ENCODE measurements around the gene CALHM5. TPM values are rescaled to one million over a fixed set of nuclear protein-coding genes. Genes with fewer than 3 reads are reported as not detected.
A peak's percentile ranks its signal among the peaks of the same experiment; 100 is the strongest.

CALHM5 gene
- total and polyA plus RNA-seq, 9 of the 15 experiments (the other 6 are each of a cell fraction or from before 2014, with no cell fraction given): under 0.01 to 0.05 (median 0.02) TPM; not detected in 2

- TF ChIP-seq PRPF4 (IDR thresholded peaks at IDR 0.05; ENCODE audit: insufficient read depth, low read depth, low read length, poor library complexity, severe bottlenecking) (no peak), SLC30A9 (CRISPR knock-in tag; IDR thresholded peaks at IDR 0.05) (no peak), HMG20B (CRISPR knock-in tag; IDR thresholded peaks at IDR 0.05) (no peak), MGA (IDR thresholded peaks at IDR 0.05) (no peak), ZBTB11 (CRISPR knock-in tag; IDR thresholded peaks at IDR 0.05) (no peak), MCM3 (IDR thresholded peaks at IDR 0.05) (no peak), RBM22 (IDR thresholded peaks at IDR 0.05; ENCODE audit: low read depth, low read length, poor library complexity, severe bottlenecking) (no peak), RB1 (IDR thresholded peaks at IDR 0.05; ENCODE audit: low read depth) (peak; percentile 21; the same call in 1 of the 2 replicates), LEF1 (IDR thresholded peaks at IDR 0.05) (no peak), ILK (tag; IDR thresholded peaks at IDR 0.05; ENCODE audit: borderline replicate concordance, low read depth) (no peak), HLTF (IDR thresholded peaks at IDR 0.05) (no peak), TARDBP (IDR thresholded peaks at IDR 0.05) (no peak), ZNF24 (IDR thresholded peaks at IDR 0.05) (peak; percentile 37; the same call in 1 of the 2 replicates)
Measured at GRCh38 chr6:116511424-116512110, at the start of gene CALHM5 (continued).
